Cardiac fibroblast (primary cell): Measurements from ENCODE around the gene PRICKLE2.

Source experiments
- DNase-seq, 2 donors: peaks; one replicate each; pipeline versions ENCODE4 v3.0.0 to v3.0.0-alpha.2; 2010; ENCODE audit warnings: low read depth in 2 of 2
- H3K4me3 ChIP-seq, 2 donors: replicated peaks in 1 of 2; 1 replicate in 1 of 2; 2 replicates in 1 of 2; pipeline ENCODE4 v1.5.1; 2011; ENCODE audit warnings: low read depth in 2 of 2, low read length in 2 of 2, mild to moderate bottlenecking in 2 of 2, moderate library complexity in 1 of 2
- CTCF ChIP-seq: IDR thresholded peaks from one replicate; pipeline ENCODE4 v1.5.1; 2011; ENCODE audit warnings: low read depth, mild to moderate bottlenecking, low read length, inconsistent platforms

Gene PRICKLE2

DNA sequence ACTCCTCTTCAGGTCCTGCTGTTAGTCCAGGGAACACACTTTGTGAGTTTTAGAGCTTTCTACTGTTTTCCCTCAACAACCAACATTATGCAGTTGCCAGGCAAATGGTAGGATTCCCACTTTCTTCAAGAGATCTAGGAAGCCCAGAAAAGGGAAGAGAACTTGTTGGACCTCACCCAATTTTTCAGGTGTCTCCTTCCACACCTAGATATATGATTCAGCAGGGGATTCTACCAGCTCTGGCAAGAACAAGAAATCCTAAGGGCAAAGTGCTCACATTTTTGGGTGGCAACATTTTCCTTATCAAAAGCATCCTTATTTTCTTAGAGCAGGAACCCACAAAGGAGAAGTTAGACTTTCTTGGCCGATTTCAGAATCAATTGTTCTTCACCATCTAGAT, 57.4 kb downstream of the PRICKLE2 start:
- no peak for TF ChIP-seq CTCF
- no peak overlapping the region for H3K4me3 ChIP-seq
- no peak for DNase-seq

GRCh38 chr3:64167351-64167750, 57.9 kb downstream of the PRICKLE2 start:
- no peak for TF ChIP-seq CTCF
- H3K4me3 ChIP-seq, result no peak overlapping the region

GRCh38 chr3:64166584-64167162, 58.6 kb downstream of the PRICKLE2 start:
- H3K4me3 ChIP-seq, result no peak overlapping the region
- TF ChIP-seq CTCF, result peak; percentile 36
- DNase-seq, result peak in 1 of 2 donors; percentile 59

More at GRCh38 chr3:64167351-64167750, 57.9 kb downstream of the PRICKLE2 start:
- no peak for DNase-seq

DNA sequence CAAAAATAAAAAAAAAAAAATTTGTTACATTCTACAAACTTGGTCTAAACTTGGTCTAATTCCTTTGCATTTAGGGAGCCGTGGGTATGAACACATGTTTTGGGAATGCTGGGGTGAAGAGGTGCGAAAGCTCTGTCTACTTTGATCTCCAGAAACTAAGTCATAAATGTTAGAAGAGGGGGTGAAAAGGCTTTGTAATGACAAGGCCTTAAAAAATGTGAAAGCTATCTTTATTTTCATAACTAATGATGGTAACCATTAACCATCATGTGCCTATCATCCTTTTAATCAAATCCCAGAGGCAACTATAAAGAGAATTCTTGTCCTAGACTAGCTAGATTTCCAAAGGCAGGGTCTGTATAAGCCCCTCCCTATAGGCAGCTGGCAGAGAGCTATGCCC, 60.9 kb downstream of the PRICKLE2 start:
- no peak for DNase-seq
- H3K4me3 ChIP-seq, result no peak overlapping the region
- TF ChIP-seq CTCF, result no peak

DNA sequence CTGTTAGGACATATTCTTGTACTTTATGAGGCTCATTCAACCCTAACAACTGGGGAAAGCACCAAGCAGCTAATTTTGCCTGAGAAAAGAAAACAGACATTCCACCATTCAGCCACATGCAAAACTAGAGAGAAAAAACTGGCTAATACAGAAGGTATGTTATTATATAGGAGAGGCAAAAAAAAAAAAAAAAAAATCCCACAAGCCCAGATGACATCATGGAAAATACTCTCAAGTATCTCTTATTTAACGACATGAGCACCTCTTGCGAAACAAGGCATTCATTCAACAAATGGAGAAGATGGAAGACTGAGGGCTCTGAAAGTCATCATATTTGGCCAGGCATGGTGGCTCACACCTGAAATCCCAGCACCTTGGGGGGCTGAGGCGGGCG, 61.5 kb downstream of the PRICKLE2 start:
- TF ChIP-seq CTCF, result no peak
- H3K4me3 ChIP-seq, result no peak overlapping the region
- DNase-seq, result peak; percentile 83 to 94

DNA sequence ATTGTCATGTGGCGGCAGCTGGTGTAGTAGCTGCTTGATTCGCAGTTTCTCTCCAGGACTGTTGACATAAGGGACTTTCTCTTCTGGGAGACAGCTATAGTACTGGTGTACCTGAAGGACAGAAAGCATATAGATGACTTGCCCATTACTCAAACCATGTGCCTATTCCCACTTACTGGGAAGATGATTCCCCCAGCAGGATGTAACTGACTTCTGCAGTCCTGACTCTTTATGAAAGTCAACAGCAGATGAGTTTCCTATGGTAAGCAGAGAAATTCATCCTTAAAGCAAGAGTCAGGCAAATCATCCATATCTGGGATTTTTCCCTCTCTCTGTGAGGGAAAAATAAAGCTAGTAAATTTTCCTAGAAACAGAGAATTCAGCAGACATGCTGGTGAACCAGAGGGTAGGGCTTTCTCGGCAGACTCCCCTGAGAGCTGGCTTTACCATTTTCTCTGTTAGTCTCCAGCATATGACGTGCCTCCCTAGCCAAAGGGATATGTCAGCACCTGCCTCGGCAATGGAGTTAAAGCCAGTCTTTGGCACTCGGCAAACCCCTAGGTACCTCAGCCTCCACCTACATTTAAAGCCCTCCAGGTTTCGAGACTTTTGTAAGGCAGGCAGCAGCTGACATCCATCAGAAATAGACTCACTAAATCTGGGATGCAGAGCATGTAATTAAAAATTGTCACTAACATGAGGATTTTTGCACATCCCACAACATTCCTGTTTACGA, 62.1 kb downstream of the PRICKLE2 start:
- no peak overlapping the region for H3K4me3 ChIP-seq
- no peak for DNase-seq
- TF ChIP-seq CTCF, result no peak
